22Rv1 (cell line): ENCODE measurements around the gene MSI2.

Experiments
- H3K27ac ChIP-seq: fragments of 450-650 bp; 2 replicates; pipeline ENCODE4 v1.5.1; 2017
- ZFX ChIP-seq: fragments of 450-650 bp; IDR thresholded peaks from 2 replicates; pipeline ENCODE4 v1.6.1; 2017; ENCODE audit warnings: antibody characterized with exemption, borderline replicate concordance
- TF ChIP-seq, protein P1 (sequence below): fragments of 450-650 bp; IDR thresholded peaks from 2 replicates; pipeline ENCODE4 v1.5.1; 2017; ENCODE audit warnings: mild to moderate bottlenecking

The MSI2 gene

GRCh38 chr17:57432507-57433277 is 176.4 kb downstream of the MSI2 start:
- H3K27ac ChIP-seq = no peak overlapping the region
- TF ChIP-seq ZFX = no peak
- TF ChIP-seq, protein P1, sequence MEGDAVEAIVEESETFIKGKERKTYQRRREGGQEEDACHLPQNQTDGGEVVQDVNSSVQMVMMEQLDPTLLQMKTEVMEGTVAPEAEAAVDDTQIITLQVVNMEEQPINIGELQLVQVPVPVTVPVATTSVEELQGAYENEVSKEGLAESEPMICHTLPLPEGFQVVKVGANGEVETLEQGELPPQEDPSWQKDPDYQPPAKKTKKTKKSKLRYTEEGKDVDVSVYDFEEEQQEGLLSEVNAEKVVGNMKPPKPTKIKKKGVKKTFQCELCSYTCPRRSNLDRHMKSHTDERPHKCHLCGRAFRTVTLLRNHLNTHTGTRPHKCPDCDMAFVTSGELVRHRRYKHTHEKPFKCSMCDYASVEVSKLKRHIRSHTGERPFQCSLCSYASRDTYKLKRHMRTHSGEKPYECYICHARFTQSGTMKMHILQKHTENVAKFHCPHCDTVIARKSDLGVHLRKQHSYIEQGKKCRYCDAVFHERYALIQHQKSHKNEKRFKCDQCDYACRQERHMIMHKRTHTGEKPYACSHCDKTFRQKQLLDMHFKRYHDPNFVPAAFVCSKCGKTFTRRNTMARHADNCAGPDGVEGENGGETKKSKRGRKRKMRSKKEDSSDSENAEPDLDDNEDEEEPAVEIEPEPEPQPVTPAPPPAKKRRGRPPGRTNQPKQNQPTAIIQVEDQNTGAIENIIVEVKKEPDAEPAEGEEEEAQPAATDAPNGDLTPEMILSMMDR = no peak

DNA sequence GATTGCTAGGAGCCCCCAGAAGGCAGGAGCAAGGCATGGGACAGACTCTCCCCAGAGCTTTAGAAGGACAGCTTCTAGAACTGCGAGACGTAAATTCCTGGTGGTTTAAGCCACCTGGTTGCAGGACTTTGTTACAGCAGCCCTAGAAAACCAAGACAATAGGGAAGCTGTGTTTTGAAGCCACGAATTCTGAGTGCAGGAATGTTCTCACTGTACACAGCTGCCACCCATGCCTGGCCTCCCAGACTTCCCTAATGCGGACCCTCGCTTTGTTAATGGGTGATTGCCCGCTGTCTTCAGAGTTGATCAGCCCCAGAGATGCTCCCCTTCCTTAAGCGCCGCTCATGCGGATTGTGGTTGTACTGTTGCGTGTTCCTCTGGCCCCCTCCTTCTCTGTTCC is 177.1 kb downstream of the MSI2 start:
- TF ChIP-seq ZFX = no peak
- TF ChIP-seq, protein P1 = no peak
- no peak overlapping the region for H3K27ac ChIP-seq

- TF ChIP-seq ZFX = no peak
- TF ChIP-seq, protein P1 = no peak
- no peak overlapping the region for H3K27ac ChIP-seq
Observed at GRCh38 chr17:57434361-57434760, 178.0 kb downstream of the MSI2 start.

DNA sequence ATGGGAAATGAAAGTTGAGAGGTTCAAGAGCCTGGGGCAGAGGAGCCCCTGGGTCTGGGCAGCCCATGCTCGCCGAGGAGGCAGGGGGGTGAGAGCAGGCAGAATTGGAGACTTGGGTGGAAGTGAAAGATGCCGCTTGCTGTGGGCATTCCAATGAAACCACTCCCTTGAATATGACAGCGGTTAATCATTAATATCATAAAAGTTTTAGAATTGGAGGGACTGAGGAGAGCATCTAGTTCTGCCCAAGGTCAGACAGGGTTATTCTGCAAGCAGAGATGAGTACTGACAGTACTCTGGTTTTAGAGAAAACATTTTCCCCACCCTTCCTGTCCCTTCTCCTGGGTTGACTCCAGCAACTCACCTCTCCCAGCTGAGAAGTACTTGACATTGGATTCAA is 180.2 kb downstream of the MSI2 start:
- H3K27ac ChIP-seq = peak overlapping the region; percentile 26
- TF ChIP-seq ZFX = no peak
- TF ChIP-seq, protein P1 = no peak

DNA sequence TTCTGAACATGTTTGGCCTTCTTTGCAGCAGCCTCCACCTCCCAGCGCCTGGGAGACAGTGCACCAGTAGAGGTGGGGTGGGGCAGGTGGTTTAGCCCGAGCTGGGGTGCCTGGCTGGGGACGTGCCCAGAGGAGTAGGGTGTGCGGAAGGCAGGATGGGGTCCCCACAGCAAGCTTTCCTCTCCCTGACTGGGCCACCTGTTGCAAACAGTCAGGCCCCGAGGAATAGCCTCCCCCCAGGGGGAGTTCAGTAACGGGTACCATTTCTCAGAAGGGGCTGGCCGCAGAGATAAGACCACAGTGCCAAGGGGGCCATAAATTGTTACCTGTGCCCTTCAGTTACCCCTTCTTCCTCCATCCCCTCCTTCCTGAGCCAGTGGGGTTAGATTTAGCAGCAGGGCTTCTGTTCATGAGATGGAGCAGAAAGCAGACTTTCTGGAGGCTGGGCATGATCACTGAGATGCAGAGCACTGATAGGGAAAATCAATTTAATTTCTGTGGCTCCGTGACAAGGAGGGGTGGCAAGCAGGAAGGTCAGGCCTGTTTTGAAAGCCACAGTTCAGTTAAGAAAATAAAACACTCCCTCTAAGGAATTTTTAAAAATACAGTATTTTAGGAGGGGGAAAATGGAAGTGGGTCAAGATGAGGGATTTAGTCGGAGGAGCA is 181.9 kb downstream of the MSI2 start:
- no peak overlapping the region for H3K27ac ChIP-seq
- TF ChIP-seq, protein P1 = no peak
- no peak for TF ChIP-seq ZFX

- TF ChIP-seq, protein P1 = no peak
- no peak for TF ChIP-seq ZFX
- H3K27ac ChIP-seq = no peak overlapping the region
Observed at GRCh38 chr17:57439651-57440050, 183.3 kb downstream of the MSI2 start.
